Chondrocyte (in vitro differentiated cells): ENCODE results near the gene NOTUM. TPM values are rescaled to one million over a fixed set of nuclear protein-coding genes. Genes with fewer than 3 reads are reported as not detected.

ENCODE experiments used
- DNase-seq: peaks from one replicate; pipeline ENCODE4 v3.0.0; 2021; ENCODE audit warnings: mixed read lengths, low spot score
- H3K27ac Mint-ChIP-seq: one replicate; pipeline ENCODE4 v1.8.0; 2021; ENCODE audit warnings: mild to moderate bottlenecking, moderate library complexity, mixed read lengths; ENCODE audit not compliant: unreplicated experiment
- H3K27me3 Mint-ChIP-seq: 2 replicates; pipeline ENCODE4 v1.8.0; 2021; ENCODE audit warnings: low read depth, mixed read lengths
- H3K36me3 Mint-ChIP-seq: 2 replicates; pipeline ENCODE4 v1.8.0; 2021; ENCODE audit warnings: low read depth, mixed read lengths
- H3K4me1 Mint-ChIP-seq: 2 replicates; pipeline ENCODE4 v1.8.0; 2021; ENCODE audit warnings: low read depth, mild to moderate bottlenecking, mixed read lengths
- H3K4me3 Mint-ChIP-seq: one replicate; pipeline ENCODE4 v1.8.0; 2021; ENCODE audit warnings: mild to moderate bottlenecking, moderate library complexity, mixed read lengths; ENCODE audit not compliant: unreplicated experiment
- H3K9me3 Mint-ChIP-seq: 2 replicates; pipeline ENCODE4 v1.8.0; 2021; ENCODE audit warnings: low read depth, mixed read lengths
- total RNA-seq: library from RNA; stranded (reverse); gene quantifications from 3 replicates; pipeline ENCODE4 v1.2.1, GENCODE V29; 2021
- TF ChIP-seq, protein P1 (sequence below): fragments of 200-600 bp; sonication (generic); IDR thresholded peaks from 2 replicates; pipeline ENCODE4 v1.5.0; 2021; ENCODE audit warnings: antibody characterized with exemption, mild to moderate bottlenecking, moderate library complexity

NOTUM gene
- total RNA-seq, 1 donor from 2014 or later: not detected

DNA sequence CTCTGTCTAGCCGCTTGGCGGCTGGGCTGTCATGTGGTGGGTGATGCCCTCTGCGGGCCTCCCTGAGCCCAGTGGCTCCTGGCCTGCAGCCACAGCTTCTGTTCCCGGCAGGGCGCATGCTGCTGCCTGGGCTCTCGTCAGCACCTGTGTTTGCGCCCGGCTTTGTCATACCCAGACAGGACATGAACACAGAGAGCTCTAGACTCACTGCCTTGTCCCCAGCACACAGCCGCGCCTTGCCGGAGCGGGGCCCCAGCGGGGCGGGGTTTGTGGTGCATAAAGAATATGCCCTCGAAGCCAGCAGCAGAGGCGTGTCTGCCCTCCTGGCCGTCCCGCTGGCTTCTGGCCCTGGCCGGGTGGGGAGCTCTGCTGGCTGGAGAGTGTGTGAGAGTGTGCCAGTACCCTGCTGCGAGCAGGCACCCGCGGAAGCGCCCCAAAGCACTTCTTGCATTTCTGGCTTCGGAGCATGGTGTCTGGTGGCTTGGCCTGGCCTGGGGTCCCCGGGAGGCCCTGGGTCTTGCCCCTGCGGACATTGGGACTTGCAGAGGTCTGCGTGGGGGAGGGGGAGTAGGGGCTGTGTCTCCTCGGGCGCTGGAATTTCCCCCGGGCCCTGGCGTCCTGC is 30.8 kb upstream of the NOTUM start:
- TF ChIP-seq, protein P1, sequence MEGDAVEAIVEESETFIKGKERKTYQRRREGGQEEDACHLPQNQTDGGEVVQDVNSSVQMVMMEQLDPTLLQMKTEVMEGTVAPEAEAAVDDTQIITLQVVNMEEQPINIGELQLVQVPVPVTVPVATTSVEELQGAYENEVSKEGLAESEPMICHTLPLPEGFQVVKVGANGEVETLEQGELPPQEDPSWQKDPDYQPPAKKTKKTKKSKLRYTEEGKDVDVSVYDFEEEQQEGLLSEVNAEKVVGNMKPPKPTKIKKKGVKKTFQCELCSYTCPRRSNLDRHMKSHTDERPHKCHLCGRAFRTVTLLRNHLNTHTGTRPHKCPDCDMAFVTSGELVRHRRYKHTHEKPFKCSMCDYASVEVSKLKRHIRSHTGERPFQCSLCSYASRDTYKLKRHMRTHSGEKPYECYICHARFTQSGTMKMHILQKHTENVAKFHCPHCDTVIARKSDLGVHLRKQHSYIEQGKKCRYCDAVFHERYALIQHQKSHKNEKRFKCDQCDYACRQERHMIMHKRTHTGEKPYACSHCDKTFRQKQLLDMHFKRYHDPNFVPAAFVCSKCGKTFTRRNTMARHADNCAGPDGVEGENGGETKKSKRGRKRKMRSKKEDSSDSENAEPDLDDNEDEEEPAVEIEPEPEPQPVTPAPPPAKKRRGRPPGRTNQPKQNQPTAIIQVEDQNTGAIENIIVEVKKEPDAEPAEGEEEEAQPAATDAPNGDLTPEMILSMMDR: no peak
- Mint-ChIP-seq H3K27ac (peak overlapping the region; percentile 87), H3K4me3 (no peak overlapping the region), H3K36me3 (peaks cover 10% of the 10 kb centered on the region), H3K9me3 (no peaks in the 10 kb centered on the region), H3K27me3 (no peaks in the 10 kb centered on the region), H3K4me1 (peaks cover 17% of the 10 kb centered on the region)
- peak; percentile 94 for DNase-seq

DNA sequence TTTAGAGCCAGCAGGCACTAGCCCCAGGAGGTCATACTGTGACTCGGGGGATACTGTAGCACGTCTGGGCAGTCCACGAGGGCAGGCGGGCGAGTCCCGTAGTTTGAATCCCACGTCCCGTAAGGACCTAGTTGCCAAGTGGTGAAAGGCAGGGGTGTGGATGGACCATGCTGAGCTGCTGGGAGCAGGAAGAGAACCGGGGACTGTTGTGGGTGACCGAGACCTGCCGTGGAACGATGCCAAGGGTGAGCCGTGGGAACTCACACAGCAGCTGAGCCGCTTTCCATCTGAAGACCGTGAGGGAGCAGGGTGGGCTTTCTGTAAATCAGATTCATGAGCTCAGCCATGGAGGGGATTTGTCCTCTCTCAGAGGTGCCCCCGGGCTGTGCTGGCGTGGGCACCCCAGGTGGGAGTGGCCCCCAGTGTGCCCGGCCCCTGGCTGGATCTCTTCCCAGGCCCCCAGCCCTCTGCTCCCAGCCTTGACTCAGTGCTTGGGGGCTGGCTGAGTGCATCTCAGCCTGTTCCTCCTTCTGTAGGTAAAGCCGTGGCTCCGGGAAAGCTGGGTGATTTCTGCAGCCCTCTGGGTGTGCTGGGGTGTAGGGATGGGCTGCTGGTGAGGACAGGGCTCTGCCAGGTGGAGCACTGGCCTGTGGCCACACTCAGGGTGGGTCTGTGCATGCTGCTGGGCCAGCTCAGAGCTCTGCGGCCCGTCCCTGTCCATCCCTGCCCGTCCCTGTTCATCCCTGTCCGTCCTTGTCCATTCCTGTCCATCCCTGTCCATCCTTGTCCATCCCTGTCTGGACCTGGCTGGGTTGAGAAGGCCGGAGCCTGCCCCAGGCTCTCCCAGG is 30.1 kb upstream of the NOTUM start:
- H3K36me3 Mint-ChIP-seq: peaks cover 11% of the 10 kb centered on the region
- peak overlapping the region; percentile 87 for H3K27ac Mint-ChIP-seq
- no peak overlapping the region for H3K4me3 Mint-ChIP-seq
- TF ChIP-seq, protein P1: no peak
- H3K27me3 Mint-ChIP-seq: no peaks in the 10 kb centered on the region
- DNase-seq: no peak
- no peaks in the 10 kb centered on the region for H3K9me3 Mint-ChIP-seq
- peaks cover 17% of the 10 kb centered on the region for H3K4me1 Mint-ChIP-seq

DNA sequence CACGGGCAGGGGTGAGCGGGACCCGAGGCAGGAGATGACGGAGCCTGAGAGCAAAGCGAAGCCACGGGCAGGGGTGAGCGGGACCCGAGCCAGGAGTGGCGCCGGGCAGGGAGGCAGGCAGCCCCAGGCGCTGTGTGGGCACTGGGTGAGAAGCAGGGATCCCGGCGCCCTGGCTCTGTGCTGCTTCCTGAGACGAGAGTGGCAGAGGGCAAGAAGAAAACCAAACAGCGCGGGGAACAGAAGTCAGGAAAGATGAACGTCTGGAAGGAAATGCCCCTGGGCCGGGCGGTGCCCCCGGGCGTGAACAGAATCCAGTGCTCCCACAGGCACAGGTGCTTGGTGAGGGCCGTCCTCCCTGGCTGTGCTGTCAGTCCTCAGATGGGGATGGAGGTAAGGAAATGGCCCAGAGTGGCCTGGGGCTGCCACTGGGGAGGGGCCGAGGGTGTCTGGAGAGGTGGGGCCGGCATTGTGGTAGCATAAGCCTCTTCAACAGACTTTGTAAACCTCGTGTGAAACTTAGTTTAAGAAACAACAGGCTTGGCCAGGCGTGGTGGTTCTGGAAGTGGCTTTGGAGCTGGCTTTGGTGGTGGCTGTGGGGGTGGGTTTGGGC is 26.3 kb upstream of the NOTUM start:
- DNase-seq: peak; percentile 60
- H3K36me3 Mint-ChIP-seq: peaks cover 13% of the 10 kb centered on the region
- H3K4me3 Mint-ChIP-seq: no peak overlapping the region
- no peaks in the 10 kb centered on the region for H3K9me3 Mint-ChIP-seq
- H3K27me3 Mint-ChIP-seq: no peaks in the 10 kb centered on the region
- peaks cover 16% of the 10 kb centered on the region for H3K4me1 Mint-ChIP-seq
- H3K27ac Mint-ChIP-seq: no peak overlapping the region
- TF ChIP-seq, protein P1: no peak

DNA sequence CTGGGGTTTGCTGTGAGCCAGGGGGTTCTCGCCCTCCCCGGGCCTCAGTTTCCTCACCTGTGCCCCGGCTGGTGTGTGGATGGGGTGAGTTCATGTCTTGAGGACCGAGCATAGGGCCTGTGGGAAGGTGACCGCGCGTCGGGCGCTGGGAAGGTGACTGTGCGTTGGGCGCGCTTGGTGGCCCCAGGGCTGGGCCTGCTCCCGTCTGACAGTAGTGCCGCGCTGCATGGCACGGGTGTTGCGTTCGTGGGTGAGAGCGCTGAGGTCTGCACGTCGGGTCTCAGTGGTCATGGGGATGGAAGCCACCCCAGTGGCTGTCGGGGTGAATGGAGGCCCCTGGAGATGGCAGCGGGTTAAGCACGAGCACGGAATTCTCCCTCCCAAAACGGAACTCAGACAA is 25.6 kb upstream of the NOTUM start:
- Mint-ChIP-seq H3K4me3 (no peak overlapping the region), H3K9me3 (no peaks in the 10 kb centered on the region), H3K36me3 (peaks cover 13% of the 10 kb centered on the region), H3K4me1 (peaks cover 9% of the 10 kb centered on the region), H3K27ac (no peak overlapping the region), H3K27me3 (no peaks in the 10 kb centered on the region)
- TF ChIP-seq, protein P1: no peak
- DNase-seq: peak; percentile 93

DNA sequence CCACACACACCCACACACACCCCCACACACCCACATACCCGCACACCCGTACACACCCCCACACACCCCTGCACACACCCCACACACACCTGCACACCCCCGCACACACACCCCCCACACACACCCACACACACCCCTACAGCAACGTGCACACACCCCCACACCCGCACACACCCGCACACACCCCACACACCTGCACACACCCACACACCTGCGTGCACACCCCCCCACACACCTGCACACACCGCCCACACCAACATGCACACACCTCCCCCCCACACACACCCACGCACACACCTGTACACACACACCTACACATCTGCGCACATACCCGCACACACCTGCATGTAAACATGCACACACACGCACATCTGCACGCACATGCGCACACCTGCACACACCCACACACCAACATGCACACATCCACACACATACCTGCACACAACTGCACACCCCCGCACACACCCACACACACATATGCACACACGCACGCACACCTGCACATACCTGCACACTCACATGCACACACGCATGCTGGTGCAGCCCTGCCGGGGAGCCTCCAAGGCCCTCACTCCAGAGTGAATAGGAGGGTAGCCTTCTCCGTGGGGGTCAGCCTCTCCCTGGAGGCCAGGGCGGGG is 23.9 kb upstream of the NOTUM start:
- H3K27me3 Mint-ChIP-seq: no peaks in the 10 kb centered on the region
- H3K4me1 Mint-ChIP-seq: peaks cover 3% of the 10 kb centered on the region
- H3K36me3 Mint-ChIP-seq: peaks cover 18% of the 10 kb centered on the region
- TF ChIP-seq, protein P1: no peak
- H3K9me3 Mint-ChIP-seq: no peaks in the 10 kb centered on the region
- no peak overlapping the region for H3K27ac Mint-ChIP-seq
- DNase-seq: peak; percentile 84
- no peak overlapping the region for H3K4me3 Mint-ChIP-seq
